ENCODE data around the gene KRT71.

KRT71 gene

DNA sequence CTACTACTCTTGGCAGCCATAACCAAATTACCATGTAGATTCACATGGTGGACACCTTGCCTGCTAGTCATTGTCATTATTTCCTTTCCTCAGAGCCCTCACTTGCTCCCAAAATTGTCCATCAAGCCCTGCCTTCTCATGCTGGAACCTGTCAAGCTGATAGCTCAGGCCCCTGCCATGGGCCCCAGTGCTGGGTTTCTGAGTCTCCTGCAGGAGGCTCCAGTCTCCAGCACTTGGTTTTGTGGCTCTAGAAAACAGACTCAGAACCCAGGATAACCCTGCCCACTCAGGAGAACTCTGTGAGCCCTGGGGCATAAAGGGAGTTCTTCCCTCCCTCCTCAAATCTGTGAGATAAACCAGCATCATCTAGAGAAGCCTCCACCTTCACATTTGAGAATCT is 10.8 kb downstream of the KRT71 start:
- Histone ChIP-seq H2BK12ac (ENCODE audit: low read length) (no peak overlapping the region), H3K9me3 (ENCODE audit: insufficient read depth, low read depth, low read length) (no peaks in the 10 kb centered on the region), H3K9ac (ENCODE audit: low read length) (no peak overlapping the region)

GRCh38 chr12:52541709-52542108 is 11.2 kb downstream of the KRT71 start:
- H3K27me3 ChIP-seq (ENCODE audit: insufficient read depth, low read length) = no peaks in the 10 kb centered on the region

More for the DNA sequence above, 10.8 kb downstream of the KRT71 start:
- H4K8ac ChIP-seq (ENCODE audit: low read depth, low read length) = no peak overlapping the region
- H2AK5ac ChIP-seq (ENCODE audit: low read length) = no peak overlapping the region
- H4K12ac ChIP-seq (ENCODE audit: low read depth, low read length) = no peak overlapping the region
- H3K79me1 ChIP-seq (ENCODE audit: low read length) = no peaks in the 10 kb centered on the region
- H2AFZ ChIP-seq (ENCODE audit: insufficient read depth, low read length, poor library complexity) = no peak overlapping the region
- H3K18ac ChIP-seq (ENCODE audit: low read length) = no peak overlapping the region
- no peak overlapping the region for H2BK120ac ChIP-seq (ENCODE audit: insufficient read depth, low read length, poor library complexity)
- no peak overlapping the region for H3K23ac ChIP-seq (ENCODE audit: low read length)
- no peaks in the 10 kb centered on the region for H3K36me3 ChIP-seq (ENCODE audit: control insufficient read depth in 1 of 2, insufficient read depth in 2 of 2, low read length in 2 of 2)
- H3K4me3 ChIP-seq (ENCODE audit: low read depth, low read length) = no peak overlapping the region
- no peak for DNase-seq
- no peak overlapping the region for H3K27ac ChIP-seq (ENCODE audit: low read depth, low read length)
- H4K91ac ChIP-seq (ENCODE audit: low read depth, low read length) = no peak overlapping the region
- no peaks in the 10 kb centered on the region for H3K4me1 ChIP-seq (ENCODE audit: control insufficient read depth in 1 of 2, insufficient read depth in 2 of 2, low read length in 2 of 2)
- H3K4me2 ChIP-seq (ENCODE audit: low read length) = no peak overlapping the region
- no peak overlapping the region for H2BK5ac ChIP-seq (ENCODE audit: low read depth, low read length, poor library complexity)
- no peak overlapping the region for H3K14ac ChIP-seq (ENCODE audit: low read length)
- no peak overlapping the region for H3K4ac ChIP-seq (ENCODE audit: low read depth, low read length)
- H3K27me3 ChIP-seq (ENCODE audit: insufficient read depth, low read length) = no peaks in the 10 kb centered on the region
- no peaks in the 10 kb centered on the region for H3K79me2 ChIP-seq (ENCODE audit: control insufficient read depth, insufficient read depth, low read length, poor library complexity)

DNA sequence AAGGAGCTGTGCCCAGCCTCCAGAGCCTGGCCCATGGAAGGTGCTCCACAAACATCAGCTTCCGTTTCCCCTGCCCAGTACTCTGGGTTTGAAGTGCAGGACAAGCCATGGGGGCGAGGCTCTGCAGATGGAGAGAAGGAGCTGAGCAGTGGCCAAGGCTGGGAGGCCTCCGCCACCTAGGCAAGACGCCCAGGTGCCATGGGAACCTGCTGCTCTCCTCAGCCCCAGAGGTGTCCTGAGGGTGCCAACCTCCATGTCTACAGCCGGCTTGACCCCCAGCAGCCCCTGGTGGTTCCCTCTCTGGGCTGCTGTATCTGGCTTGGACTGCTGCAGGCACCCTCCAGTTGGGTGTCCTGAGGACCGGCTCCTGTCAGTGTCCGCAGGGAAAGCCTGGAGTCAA is 12.4 kb downstream of the KRT71 start:
- Histone ChIP-seq H3K9ac (ENCODE audit: low read length) (no peak overlapping the region), H3K4me1 (ENCODE audit: control insufficient read depth in 1 of 2, insufficient read depth in 2 of 2, low read length in 2 of 2) (no peaks in the 10 kb centered on the region), H3K23ac (ENCODE audit: low read length) (no peak overlapping the region), H3K9me3 (ENCODE audit: insufficient read depth, low read depth, low read length) (no peaks in the 10 kb centered on the region), H2AK5ac (ENCODE audit: low read length) (no peak overlapping the region), H3K79me1 (ENCODE audit: low read length) (no peaks in the 10 kb centered on the region), H4K12ac (ENCODE audit: low read depth, low read length) (no peak overlapping the region), H4K91ac (ENCODE audit: low read depth, low read length) (no peak overlapping the region), H3K36me3 (ENCODE audit: control insufficient read depth in 1 of 2, insufficient read depth in 2 of 2, low read length in 2 of 2) (no peaks in the 10 kb centered on the region), H3K4me2 (ENCODE audit: low read length) (no peak overlapping the region), H3K4me3 (ENCODE audit: low read depth, low read length) (no peak overlapping the region), H2AFZ (ENCODE audit: insufficient read depth, low read length, poor library complexity) (no peak overlapping the region), H3K14ac (ENCODE audit: low read length) (no peak overlapping the region), H2BK5ac (ENCODE audit: low read depth, low read length, poor library complexity) (no peak overlapping the region), H3K79me2 (ENCODE audit: control insufficient read depth, insufficient read depth, low read length, poor library complexity) (no peaks in the 10 kb centered on the region), H3K27ac (ENCODE audit: low read depth, low read length) (no peak overlapping the region), H2BK12ac (ENCODE audit: low read length) (no peak overlapping the region), H2BK120ac (ENCODE audit: insufficient read depth, low read length, poor library complexity) (no peak overlapping the region), H3K18ac (ENCODE audit: low read length) (no peak overlapping the region), H3K4ac (ENCODE audit: low read depth, low read length) (no peak overlapping the region), H4K8ac (ENCODE audit: low read depth, low read length) (no peak overlapping the region), H3K27me3 (ENCODE audit: insufficient read depth, low read length) (no peaks in the 10 kb centered on the region)
- WGBS (ENCODE audit: extremely low coverage, insufficient coverage, insufficient read length) = no CpG with 5 or more reads among the region's 7 CpGs
- DNase-seq = no peak

More at GRCh38 chr12:52541709-52542108, 11.2 kb downstream of the KRT71 start:
- H2BK12ac ChIP-seq (ENCODE audit: low read length) = no peak overlapping the region
- H3K4me2 ChIP-seq (ENCODE audit: low read length) = no peak overlapping the region
- H3K79me2 ChIP-seq (ENCODE audit: control insufficient read depth, insufficient read depth, low read length, poor library complexity) = no peaks in the 10 kb centered on the region
- H3K4me1 ChIP-seq (ENCODE audit: control insufficient read depth in 1 of 2, insufficient read depth in 2 of 2, low read length in 2 of 2) = no peaks in the 10 kb centered on the region
- no peak overlapping the region for H2AFZ ChIP-seq (ENCODE audit: insufficient read depth, low read length, poor library complexity)
- no peak overlapping the region for H3K23ac ChIP-seq (ENCODE audit: low read length)
- H2BK120ac ChIP-seq (ENCODE audit: insufficient read depth, low read length, poor library complexity) = no peak overlapping the region
- H3K4ac ChIP-seq (ENCODE audit: low read depth, low read length) = no peak overlapping the region
- H3K14ac ChIP-seq (ENCODE audit: low read length) = no peak overlapping the region
- H4K91ac ChIP-seq (ENCODE audit: low read depth, low read length) = no peak overlapping the region
- H3K79me1 ChIP-seq (ENCODE audit: low read length) = no peaks in the 10 kb centered on the region
- H3K18ac ChIP-seq (ENCODE audit: low read length) = no peak overlapping the region
- no peak overlapping the region for H3K4me3 ChIP-seq (ENCODE audit: low read depth, low read length)
- no peaks in the 10 kb centered on the region for H3K9me3 ChIP-seq (ENCODE audit: insufficient read depth, low read depth, low read length)
- H3K9ac ChIP-seq (ENCODE audit: low read length) = no peak overlapping the region
- WGBS (ENCODE audit: extremely low coverage, insufficient coverage, insufficient read length) = no CpG with 5 or more reads among the region's 5 CpGs
- DNase-seq = no peak
- no peaks in the 10 kb centered on the region for H3K36me3 ChIP-seq (ENCODE audit: control insufficient read depth in 1 of 2, insufficient read depth in 2 of 2, low read length in 2 of 2)
- H3K27ac ChIP-seq (ENCODE audit: low read depth, low read length) = no peak overlapping the region
- no peak overlapping the region for H4K12ac ChIP-seq (ENCODE audit: low read depth, low read length)
- no peak overlapping the region for H4K8ac ChIP-seq (ENCODE audit: low read depth, low read length)
- no peak overlapping the region for H2AK5ac ChIP-seq (ENCODE audit: low read length)
- no peak overlapping the region for H2BK5ac ChIP-seq (ENCODE audit: low read depth, low read length, poor library complexity)

DNA sequence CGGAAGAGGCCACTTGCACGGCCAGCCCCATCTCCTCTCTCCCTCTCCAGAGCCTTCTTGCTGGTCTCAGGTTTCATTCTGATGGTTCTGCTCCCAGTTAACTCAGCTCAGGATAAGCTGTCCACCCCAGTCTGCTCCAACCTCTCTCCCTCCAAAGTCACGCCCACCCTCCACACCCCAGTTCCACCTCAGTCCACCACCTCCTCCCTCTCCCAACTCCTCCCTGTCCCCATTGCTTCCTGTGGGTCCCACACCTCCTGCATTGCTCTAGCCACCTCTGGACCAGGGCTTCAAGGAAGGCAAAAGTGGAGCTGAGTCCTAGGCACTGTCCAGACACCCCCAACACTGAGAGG is 13.1 kb downstream of the KRT71 start:
- Histone ChIP-seq H3K14ac (ENCODE audit: low read length) (no peak overlapping the region), H4K8ac (ENCODE audit: low read depth, low read length) (no peak overlapping the region), H4K91ac (ENCODE audit: low read depth, low read length) (no peak overlapping the region), H3K36me3 (ENCODE audit: control insufficient read depth in 1 of 2, insufficient read depth in 2 of 2, low read length in 2 of 2) (no peaks in the 10 kb centered on the region), H3K9me3 (ENCODE audit: insufficient read depth, low read depth, low read length) (no peaks in the 10 kb centered on the region), H4K12ac (ENCODE audit: low read depth, low read length) (no peak overlapping the region), H3K79me1 (ENCODE audit: low read length) (no peaks in the 10 kb centered on the region), H3K4me1 (ENCODE audit: control insufficient read depth in 1 of 2, insufficient read depth in 2 of 2, low read length in 2 of 2) (no peaks in the 10 kb centered on the region), H3K27me3 (ENCODE audit: insufficient read depth, low read length) (no peaks in the 10 kb centered on the region), H3K18ac (ENCODE audit: low read length) (no peak overlapping the region), H2AFZ (ENCODE audit: insufficient read depth, low read length, poor library complexity) (no peak overlapping the region), H2AK5ac (ENCODE audit: low read length) (no peak overlapping the region), H3K9ac (ENCODE audit: low read length) (no peak overlapping the region), H3K4me2 (ENCODE audit: low read length) (no peak overlapping the region), H3K27ac (ENCODE audit: low read depth, low read length) (no peak overlapping the region), H3K4me3 (ENCODE audit: low read depth, low read length) (no peak overlapping the region), H3K23ac (ENCODE audit: low read length) (no peak overlapping the region), H3K79me2 (ENCODE audit: control insufficient read depth, insufficient read depth, low read length, poor library complexity) (no peaks in the 10 kb centered on the region), H2BK120ac (ENCODE audit: insufficient read depth, low read length, poor library complexity) (no peak overlapping the region), H2BK12ac (ENCODE audit: low read length) (no peak overlapping the region), H2BK5ac (ENCODE audit: low read depth, low read length, poor library complexity) (no peak overlapping the region), H3K4ac (ENCODE audit: low read depth, low read length) (no peak overlapping the region)
- DNase-seq = no peak
- no CpG with 5 or more reads among the region's 3 CpGs for WGBS (ENCODE audit: extremely low coverage, insufficient coverage, insufficient read length)

All from trophoblast cell (in vitro differentiated cells and primary cell).